Esophagus squamous epithelium (tissue), 5 donors: ENCODE results near the gene LIPE. TPM values are rescaled to one million over a fixed set of nuclear protein-coding genes. Genes with fewer than 3 reads are reported as not detected.

Source experiments
- DNase-seq: peaks from one replicate; lab custom pipeline; 2025; lab: John Stamatoyannopoulos, UW
- H3K27ac ChIP-seq, 4 donors: fragments of 200-600 bp; sonication (generic); one replicate each; pipeline ENCODE4 v1.5.1; 2016 to 2019; ENCODE audit warnings: mild to moderate bottlenecking in 1 of 4
- H3K27me3 ChIP-seq, 4 donors: fragments of 200-600 bp; sonication (generic); 1 replicate in 3 of 4; 2 replicates in 1 of 4; pipeline versions ENCODE4 v1.5.1 to v1.6.0; 2017 to 2021; ENCODE audit warnings: antibody characterized with exemption in 1 of 4
- H3K36me3 ChIP-seq, 3 donors: fragments of 200-600 bp; sonication (generic); one replicate each; pipeline ENCODE4 v1.5.1; 2016 to 2019
- H3K4me1 ChIP-seq, 3 donors: fragments of 200-600 bp; sonication (generic); one replicate each; pipeline ENCODE4 v1.5.1; 2017 to 2019
- H3K4me3 ChIP-seq, 4 donors: fragments of 200-600 bp; sonication (generic); 1 replicate in 3 of 4; 2 replicates in 1 of 4; pipeline ENCODE4 v1.5.1; 2016 to 2019; ENCODE audit warnings: mild to moderate bottlenecking in 2 of 4, moderate library complexity in 1 of 4
- H3K9me3 ChIP-seq, 3 donors: fragments of 200-600 bp; sonication (generic); one replicate each; pipeline ENCODE4 v1.5.1; 2016 to 2019
- CTCF ChIP-seq, 6 experiments: fragments of 450-650 bp in 4 of 6; fragments of 200-600 bp in 2 of 6; sonication (generic) in 2 of 6; IDR thresholded peaks; one replicate each; pipeline ENCODE4 v1.5.1; 2016 to 2019; ENCODE audit warnings: antibody characterized with exemption in 6 of 6, mild to moderate bottlenecking in 4 of 6, moderate library complexity in 4 of 6
- POLR2A ChIP-seq, 4 donors: fragments of 450-650 bp; IDR thresholded peaks; one replicate each; pipeline ENCODE4 v1.6.1; 2017; ENCODE audit warnings: antibody characterized with exemption in 4 of 4, mild to moderate bottlenecking in 4 of 4, moderate library complexity in 3 of 4
- WGBS, 2 donors: methylation state at CpG; one replicate each; pipeline ENCODE4 v1.1.5; 2018; 5-methylcytosine and 5-hydroxymethylcytosine counted together
- intact Hi-C: fragments of 100-400 bp; cut with DNase I; formaldehyde crosslinking; loops from one replicate; pipeline ENCODE4 v1.15.0; 2022
- total RNA-seq, 4 donors: library from RNA; depleted of rRNA; stranded (reverse); fragments of >200 nt; gene quantifications; one replicate each; pipeline ENCODE4 v1.1.0, GENCODE V29; 2016
- donor health status: DM: yes; HTN: yes; CAD: no.

The LIPE gene
- total RNA-seq, 4 donors from 2014 or later: 5.2 to 10.8 (median 7.9) TPM

GRCh38 chr19:42426643-42427042, 545 bp downstream of the LIPE start:
- Histone ChIP-seq H3K27me3 (peaks cover 0 to 11% (median 0%) of the 10 kb centered on the region in 4 donors), H3K9me3 (no peaks in the 10 kb centered on the region), H3K36me3 (peaks cover 0 to 4% (median 0%) of the 10 kb centered on the region in 3 donors), H3K27ac (no peak overlapping the region), H3K4me3 (no peak overlapping the region), H3K4me1 (peaks cover 19 to 29% (median 24%) of the 10 kb centered on the region in 3 donors)
- intact Hi-C loops: no loop called here
- DNase-seq: no peak
- TF ChIP-seq CTCF (IDR thresholded peaks at IDR 0.05) (no peak), POLR2A (IDR thresholded peaks at IDR 0.05) (no peak)
- WGBS, 2 donors: 94 to 100% methylated on average over 2 of the region's 3 CpGs

GRCh38 chr19:42424712-42425131, 2.5 kb downstream of the LIPE start:
- H3K27ac ChIP-seq: no peak overlapping the region
- no peaks in the 10 kb centered on the region for H3K36me3 ChIP-seq
- 70% methylated on average over 10 of the region's 13 CpGs; no CpG with 5 or more reads in 1 of the 2 donors for WGBS, 2 donors
- H3K9me3 ChIP-seq: no peaks in the 10 kb centered on the region
- intact Hi-C loops: no loop called here
- DNase-seq: no peak
- H3K4me3 ChIP-seq: no peak overlapping the region
- H3K4me1 ChIP-seq: peaks cover 35 to 48% (median 42%) of the 10 kb centered on the region in 3 donors
- H3K27me3 ChIP-seq: peaks cover 0 to 11% (median 0%) of the 10 kb centered on the region in 4 donors
- TF ChIP-seq POLR2A (IDR thresholded peaks at IDR 0.05) (no peak), CTCF (IDR thresholded peaks at IDR 0.05) (no peak)

- Histone ChIP-seq H3K4me1 (peaks cover 35 to 52% (median 46%) of the 10 kb centered on the region in 3 donors), H3K27me3 (peaks cover 0 to 11% (median 0%) of the 10 kb centered on the region in 4 donors), H3K36me3 (no peaks in the 10 kb centered on the region), H3K27ac (peak overlapping the region in 2 of 4 donors; percentile 78 to 85), H3K4me3 (peak overlapping the region in 3 of 4 donors; percentile 59 to 74 (median 59)), H3K9me3 (no peaks in the 10 kb centered on the region)
- intact Hi-C loops: no loop called here
- DNase-seq: no peak
- TF ChIP-seq POLR2A (IDR thresholded peaks at IDR 0.05) (no peak), CTCF (IDR thresholded peaks at IDR 0.05) (no peak)
- WGBS, 2 donors: 67 to 93% methylated on average over 2 to 10 of the region's 15 CpGs
Observed at GRCh38 chr19:42424345-42424707, 2.9 kb downstream of the LIPE start.

- WGBS, 2 donors: 0 to 25% methylated on average over 7 to 9 of the region's 65 CpGs
Observed at GRCh38 chr19:42423462-42424344, 3.5 kb downstream of the LIPE start.

More at GRCh38 chr19:42423462-42424344, 3.5 kb downstream of the LIPE start:
- Histone ChIP-seq H3K27me3 (peaks cover 0 to 11% (median 0%) of the 10 kb centered on the region in 4 donors), H3K4me3 (peak overlapping the region; percentile 59 to 74 (median 62)), H3K27ac (peak overlapping the region; percentile 76 to 85 (median 78)), H3K36me3 (no peaks in the 10 kb centered on the region), H3K4me1 (peaks cover 35 to 56% (median 48%) of the 10 kb centered on the region in 3 donors), H3K9me3 (no peaks in the 10 kb centered on the region)
- peak; percentile 65 for DNase-seq
- TF ChIP-seq CTCF (IDR thresholded peaks at IDR 0.05) (peak in 1 of 6 experiments; percentile 21), POLR2A (IDR thresholded peaks at IDR 0.05) (peak in 2 of 4 donors; percentile 25 to 60)
- intact Hi-C loops: no loop called here
